PFSK-1 (cell line): Measurements from ENCODE around the gene ACTL7A.

Source experiments
- POLR2AphosphoS5 ChIP-seq: IDR thresholded peaks from 2 replicates; pipeline ENCODE4 v1.6.1; 2012; ENCODE audit warnings: low read depth, mild to moderate bottlenecking, control low read depth, low read length, moderate library complexity
- SIN3A ChIP-seq: IDR thresholded peaks from 2 replicates; pipeline ENCODE4 v1.6.1; 2012; ENCODE audit warnings: mild to moderate bottlenecking, low read length, moderate library complexity, borderline replicate concordance; ENCODE audit not compliant: insufficient read depth
- TAF1 ChIP-seq: IDR thresholded peaks from 2 replicates; pipeline ENCODE4 v1.6.1; 2012; ENCODE audit warnings: low read length, control low read depth, borderline replicate concordance; ENCODE audit not compliant: insufficient read depth

DNA sequence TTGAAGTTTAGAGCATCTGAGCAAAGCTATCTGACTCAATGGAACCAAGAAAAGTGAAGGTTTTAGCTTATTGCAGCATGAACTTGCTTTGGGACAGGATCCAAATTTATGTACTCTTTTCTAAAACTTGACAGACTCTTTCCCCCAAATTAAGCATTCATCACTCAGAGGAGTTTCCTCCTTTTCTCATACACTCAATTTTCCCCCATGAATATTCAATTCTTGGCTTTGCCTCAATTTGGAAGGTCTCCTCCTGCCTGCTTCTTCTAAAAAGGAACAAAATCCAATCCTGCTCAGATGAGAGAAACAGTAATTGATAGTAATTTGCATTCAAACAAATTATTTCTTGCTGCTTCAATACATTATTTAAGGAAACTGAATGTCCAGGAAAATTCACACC lies 5.0 kb downstream of the ACTL7A start:
- no peak for TF ChIP-seq POLR2AphosphoS5
- TF ChIP-seq TAF1, result no peak
- no peak for TF ChIP-seq SIN3A
